GM13977 (cell line): ENCODE results near the gene TECR.

Experiments
- DNase-seq: peaks from one replicate; pipeline ENCODE4 v3.0.0; 2012; ENCODE audit warnings: low spot score
- CTCF ChIP-seq: IDR thresholded peaks from 2 replicates; pipeline ENCODE4 v1.5.1; 2012; ENCODE audit warnings: mild to moderate bottlenecking, control low read depth; ENCODE audit not compliant: insufficient read depth; ENCODE audit errors: extremely low read depth, missing control alignments
- in situ Hi-C: fragments of 300-500 bp; cut with MboI; formaldehyde crosslinking; loops from one replicate; pipeline ENCODE4 v1.12.0; 2022; ENCODE audit warnings: low sequenced_read_pairs, low pct_unique_long_range_greater_than_20kb, mixed read lengths, inconsistent platforms; ENCODE audit not compliant: unreplicated experiment

TECR gene

GRCh38 chr19:14525729-14526128, 3.7 kb upstream of the TECR start:
- in situ Hi-C loops = no loop called here
- no peak for DNase-seq
- TF ChIP-seq CTCF = no peak

- in situ Hi-C loops = no loop called here
- no peak for TF ChIP-seq CTCF
- no peak for DNase-seq
These were observed 3.0 kb upstream of the TECR start for GRCh38 chr19:14526423-14526822.

- no peak for TF ChIP-seq CTCF
- in situ Hi-C loops = no loop called here
- DNase-seq = no peak
These were observed 758 bp upstream of the TECR start for GRCh38 chr19:14528419-14529253.

GRCh38 chr19:14530005-14530348, 583 bp downstream of the TECR start:
- TF ChIP-seq CTCF = no peak
- in situ Hi-C loops = no loop called here
- no peak for DNase-seq

- no peak for DNase-seq
- in situ Hi-C loops = no loop called here
- no peak for TF ChIP-seq CTCF
These were observed 1.1 kb downstream of the TECR start for GRCh38 chr19:14530506-14530905.

- in situ Hi-C loops = no loop called here
These were observed 4.1 kb downstream of the TECR start for GRCh38 chr19:14533450-14533849.

More at GRCh38 chr19:14533450-14533849, 4.1 kb downstream of the TECR start:
- DNase-seq = no peak
- no peak for TF ChIP-seq CTCF
